HG03439 (cell line): ENCODE results near the gene SIRT7.

Experiments used
- ATAC-seq: cut with Tn5 transposase; IDR thresholded peaks from one replicate; pipeline ENCODE4 v1.9.1; 2021; ENCODE audit warnings: mild to moderate bottlenecking, moderate library complexity; ENCODE audit not compliant: unreplicated experiment

SIRT7 gene

DNA sequence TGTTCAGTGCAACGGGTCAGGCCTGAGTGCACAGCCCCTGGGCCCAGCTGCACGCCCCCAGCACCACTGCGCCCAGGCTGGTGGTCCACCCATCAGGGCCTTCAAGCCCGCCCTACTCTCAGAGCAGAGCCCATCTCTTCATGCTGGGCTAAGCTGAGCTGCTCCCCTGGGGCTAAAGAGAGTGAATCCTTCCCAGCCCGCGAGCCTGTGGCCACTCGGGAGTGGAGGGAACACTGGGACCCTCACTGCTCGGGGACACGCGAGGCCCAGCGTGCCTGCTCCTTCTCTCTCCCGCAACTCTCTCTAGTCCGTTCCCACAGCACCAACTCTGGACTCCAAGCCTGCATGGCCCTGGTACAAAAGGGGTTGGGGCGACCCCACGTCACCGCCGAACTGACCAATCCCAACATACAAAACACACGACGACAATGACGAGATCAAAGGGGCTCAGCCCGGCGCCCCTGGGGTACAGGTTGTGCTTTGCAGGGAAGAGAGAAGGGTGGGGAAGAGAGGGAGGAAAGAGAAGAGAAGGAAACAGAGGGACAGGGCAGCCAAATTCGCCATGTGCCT is 4.1 kb upstream of the SIRT7 start:
- no peak for ATAC-seq

DNA sequence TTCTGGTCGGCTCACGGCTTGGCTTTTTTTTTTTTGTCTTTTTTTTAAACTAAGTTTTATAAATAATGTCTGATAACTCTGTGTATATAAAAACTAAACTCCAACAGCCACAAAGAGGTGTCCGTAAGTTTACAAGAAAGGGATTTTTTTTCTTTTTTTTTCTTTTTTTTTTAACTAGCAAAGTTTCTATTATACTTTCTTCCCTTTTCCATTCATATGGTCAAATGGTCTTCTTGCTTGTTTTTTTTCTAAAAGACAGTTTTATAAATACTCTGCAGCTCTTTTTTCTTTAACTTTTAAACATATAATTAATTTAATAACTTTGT is 3.5 kb upstream of the SIRT7 start:
- no peak for ATAC-seq

DNA sequence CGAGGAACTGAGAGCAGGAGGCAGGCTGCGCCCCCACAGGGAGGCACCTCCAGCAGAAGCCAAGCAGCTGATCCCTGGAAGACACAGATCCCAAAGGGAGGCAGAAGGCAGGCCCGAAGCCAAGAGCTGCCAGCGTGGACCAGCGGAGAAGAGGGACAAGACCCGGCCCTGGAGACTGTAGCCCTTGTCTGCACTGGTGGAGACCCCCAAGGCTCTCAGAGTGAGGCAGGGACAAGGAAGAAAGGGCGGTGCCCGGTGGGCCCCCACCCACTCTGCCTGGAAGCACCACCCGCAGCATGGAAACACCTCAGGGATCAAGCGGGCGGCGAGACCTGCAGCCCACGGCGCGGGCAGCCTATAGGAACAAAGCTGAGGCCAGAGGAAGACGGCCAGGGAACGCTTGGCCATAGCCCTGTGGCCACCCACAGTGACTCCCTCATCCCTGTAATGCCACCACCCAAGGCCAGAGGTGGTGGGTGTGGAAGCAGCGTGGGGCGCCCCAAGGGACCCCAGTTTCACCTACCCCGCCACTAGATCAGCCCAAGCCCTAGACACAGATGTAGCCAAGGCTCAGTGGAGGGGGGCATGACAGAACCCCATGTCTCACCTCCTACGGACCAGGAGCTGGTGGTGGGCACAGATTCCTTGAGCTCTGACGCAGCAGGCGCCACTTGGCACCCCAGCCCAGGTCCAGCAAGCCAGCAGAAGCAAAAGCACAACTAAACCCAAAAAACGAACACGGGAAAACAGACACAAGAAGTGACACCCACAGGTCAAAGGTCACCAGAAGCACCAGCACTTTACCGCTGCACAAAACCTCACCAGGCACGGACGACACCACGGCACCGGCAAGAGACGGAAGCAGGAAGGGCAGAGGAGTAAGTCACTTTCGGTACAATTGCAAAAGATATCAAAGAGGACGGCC is 2.9 kb upstream of the SIRT7 start:
- no peak for ATAC-seq

DNA sequence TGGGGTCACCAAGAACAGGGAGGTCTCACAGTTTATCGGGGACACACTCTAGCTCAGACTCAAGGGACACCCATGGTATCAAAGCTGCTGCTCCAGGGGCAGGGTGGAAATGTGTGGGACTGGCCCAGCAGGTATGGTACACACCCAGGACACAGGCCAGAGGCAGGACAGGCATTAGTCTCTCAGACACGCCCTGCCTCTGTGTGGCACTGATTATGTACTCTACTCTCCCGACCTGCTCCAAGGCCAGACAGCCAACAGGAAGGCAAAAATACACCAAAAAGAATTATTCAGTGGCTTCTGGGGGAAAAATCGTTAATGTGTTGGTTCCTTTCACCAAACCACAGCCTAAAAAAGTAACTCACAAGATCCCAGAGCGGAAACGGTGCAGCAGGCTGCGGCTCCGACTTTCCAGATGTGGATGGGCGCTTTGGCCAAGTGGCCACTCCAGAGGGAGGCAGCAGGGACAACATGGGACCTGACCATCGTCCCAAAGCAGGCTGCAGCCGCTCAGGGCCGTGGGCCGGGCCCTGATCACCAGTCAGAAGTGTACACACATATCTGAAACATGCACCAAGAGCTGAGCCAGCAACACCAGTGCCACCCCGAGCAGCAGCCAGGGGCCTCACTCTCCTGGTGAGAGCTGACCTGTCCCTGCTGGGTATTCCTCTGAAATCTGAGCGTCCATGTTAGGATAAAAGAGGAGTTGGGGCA is 1.0 kb upstream of the SIRT7 start:
- ATAC-seq = no peak

DNA sequence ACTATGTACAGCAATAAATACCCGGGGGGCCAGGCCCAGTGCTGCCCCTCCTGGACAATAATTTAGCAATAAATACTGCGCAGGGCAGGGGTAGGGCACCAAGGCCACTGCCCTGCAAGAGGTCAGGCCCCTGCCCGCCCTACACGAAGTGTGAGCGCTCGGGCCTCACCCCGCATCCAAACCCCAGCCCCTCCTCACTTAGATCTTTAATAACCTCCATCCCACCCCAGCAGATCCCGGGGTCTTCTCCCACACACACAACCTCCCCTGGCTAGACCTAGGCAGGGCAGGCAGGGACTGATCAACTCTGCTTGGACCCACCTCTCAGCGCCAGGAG is 325 bp upstream of the SIRT7 start:
- peak; percentile 9 for ATAC-seq

DNA sequence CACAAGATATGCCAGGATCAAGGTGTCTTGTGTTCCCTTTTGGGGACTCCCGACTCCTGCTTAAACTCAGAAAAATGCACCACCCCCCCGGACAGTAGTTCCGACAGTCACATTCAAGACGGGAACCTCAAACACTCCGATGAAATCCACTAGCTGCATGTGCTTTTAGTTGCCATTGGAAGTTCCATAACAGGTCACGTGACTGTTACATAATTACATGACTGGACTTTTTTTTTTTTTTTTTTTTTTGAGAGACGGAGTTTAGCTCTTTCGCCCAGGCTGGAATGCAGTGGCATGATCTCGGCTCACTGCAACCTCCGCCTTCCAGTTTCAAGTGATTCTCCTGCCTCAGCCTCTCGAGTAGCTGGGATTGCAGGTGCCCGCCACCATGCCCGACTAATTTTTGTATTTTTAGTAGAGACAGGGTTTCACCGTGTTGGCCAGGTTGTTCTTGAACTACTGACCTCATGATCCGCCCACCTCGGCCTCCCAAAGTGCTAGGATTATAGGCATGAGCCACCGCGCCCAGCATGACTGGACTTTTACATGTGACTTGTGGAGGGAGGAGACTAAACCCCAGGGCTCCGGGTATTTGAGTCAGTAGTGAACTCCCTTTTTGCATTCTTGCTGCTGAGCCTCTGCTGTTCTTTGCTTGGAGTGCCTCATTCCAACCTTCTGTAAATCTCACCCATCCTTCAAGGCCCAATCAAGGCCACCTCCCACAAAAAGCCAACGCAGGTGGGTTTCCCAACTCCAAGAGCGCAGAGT is 1.6 kb downstream of the SIRT7 start:
- no peak for ATAC-seq

DNA sequence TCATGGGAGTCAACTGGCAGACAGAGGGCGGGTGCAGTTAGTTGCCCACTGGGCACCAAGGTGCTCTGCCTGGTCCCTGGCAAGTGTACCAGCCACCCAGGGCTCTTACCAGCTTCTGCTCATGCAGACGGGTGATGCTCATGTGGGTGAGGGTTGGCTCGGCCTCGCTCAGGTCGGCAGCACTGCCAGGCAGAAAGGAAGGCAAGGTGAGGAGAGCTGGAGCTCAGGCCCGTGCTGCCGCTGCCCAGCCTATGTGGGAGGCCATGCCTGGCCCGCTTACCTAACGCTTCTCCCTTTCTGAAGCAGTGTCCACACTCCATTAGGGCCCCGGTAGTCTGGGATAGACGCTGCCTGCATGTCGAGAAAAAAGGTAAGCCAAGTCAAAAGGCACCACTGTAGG is 2.6 kb downstream of the SIRT7 start:
- ATAC-seq = no peak

DNA sequence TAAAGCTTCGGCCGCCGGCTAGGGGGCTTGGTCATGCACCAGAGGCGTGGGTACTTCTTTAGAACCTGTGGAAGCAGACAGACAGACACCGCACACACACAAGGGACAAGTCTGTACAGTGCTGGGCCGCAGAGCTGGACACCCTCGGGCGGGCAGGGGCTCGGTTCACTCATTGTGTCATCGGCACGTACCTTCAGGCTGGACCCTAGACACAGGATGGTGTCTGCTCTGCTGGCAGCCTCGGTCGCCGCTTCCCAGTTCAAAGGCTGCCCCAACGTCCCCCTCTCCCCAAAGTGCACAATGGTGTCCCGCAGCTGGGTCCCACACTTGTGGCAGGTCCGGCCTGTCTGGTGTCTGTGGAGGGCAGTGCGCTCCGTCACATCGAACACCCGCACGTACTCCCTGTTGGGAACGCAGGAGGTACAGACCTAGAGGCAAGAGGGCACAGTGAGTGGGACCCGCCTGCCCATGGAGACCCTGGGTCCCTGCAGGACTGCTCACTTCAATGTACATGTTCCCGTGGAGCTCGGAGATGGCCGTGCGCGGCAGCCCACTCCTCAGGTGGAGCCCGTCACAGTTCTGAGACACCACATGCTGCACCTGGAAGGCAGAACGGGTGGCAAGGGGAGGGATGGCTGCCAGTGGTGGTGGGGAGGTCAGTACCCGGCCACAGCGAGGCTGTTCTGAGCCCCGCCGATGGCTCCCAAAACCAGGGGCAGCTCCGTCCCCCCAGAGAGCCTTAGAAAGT is 3.7 kb downstream of the SIRT7 start:
- ATAC-seq = no peak

DNA sequence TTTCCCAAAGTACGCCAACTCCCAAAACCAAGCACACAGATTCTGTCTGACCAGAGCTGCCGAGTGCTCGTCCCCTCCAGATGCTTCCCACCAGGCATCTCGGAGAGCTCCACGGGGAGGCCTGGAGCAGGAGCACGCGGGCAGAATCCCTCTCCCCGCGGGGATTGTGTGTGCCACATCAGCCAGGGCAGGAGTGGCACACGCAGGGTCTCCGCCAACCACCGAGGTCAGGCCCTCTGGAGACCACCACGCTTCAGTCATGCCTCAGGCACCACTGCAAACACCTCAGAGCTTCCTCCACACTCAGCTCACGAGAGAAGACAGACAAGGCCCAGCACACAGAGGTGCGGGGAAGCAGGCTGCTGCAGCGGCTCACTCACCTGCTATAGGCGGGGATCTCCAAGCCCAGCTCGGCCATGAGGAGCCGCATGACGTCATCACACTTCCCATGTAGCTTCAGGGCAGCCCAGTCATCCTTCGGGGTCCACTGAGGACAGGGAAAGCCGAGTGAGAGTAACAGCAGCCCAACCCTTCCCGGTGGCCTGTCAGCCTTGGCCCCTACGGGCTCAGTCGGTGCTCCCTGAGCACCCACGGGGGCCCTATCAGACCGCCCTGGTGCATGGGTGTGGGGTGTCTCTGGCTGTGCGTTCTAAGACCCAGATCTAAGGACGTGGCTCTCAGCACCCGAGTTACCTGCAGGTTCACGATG is 4.4 kb downstream of the SIRT7 start:
- ATAC-seq = no peak

DNA sequence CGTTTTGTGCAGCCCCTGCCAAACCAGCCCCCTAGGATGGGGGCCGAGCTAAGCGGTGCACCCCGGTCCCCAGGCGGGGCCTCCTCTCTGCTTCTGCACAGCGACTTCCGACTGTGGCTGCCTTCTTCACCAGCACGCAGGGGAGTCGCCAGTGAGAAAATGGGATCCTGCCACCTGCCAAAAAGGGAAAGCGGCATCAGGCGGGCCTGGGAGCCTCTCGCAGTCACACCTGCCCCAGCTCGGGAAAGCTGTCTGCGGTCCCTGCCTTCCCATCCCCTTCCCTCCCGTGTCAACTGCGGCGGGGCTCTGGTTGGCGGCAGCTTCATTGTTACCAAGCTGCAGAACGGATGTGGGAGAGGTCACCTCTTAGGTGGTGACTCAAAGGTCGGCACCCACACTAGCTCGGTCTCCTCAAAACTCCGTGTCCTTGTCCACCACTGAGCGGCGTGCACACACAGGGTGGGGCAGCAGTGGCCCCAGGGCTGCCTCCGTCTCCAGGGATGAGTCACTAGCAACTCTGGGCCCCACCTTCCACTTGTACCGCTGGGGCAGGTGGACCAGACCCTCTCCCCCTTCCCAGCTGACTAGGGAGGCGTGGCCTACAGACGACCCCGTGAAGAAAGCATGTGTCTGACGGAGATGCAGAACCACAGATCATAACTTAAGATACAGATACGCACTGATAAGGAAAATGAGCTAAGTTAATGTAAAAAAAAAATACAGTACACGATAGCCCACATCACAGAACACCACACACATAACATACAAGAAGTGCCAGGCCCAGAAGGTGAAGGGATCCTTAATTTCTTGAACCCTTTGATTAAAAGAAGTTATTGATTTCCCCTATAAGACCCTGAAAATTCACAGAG is 5.3 kb downstream of the SIRT7 start:
- ATAC-seq = no peak

DNA sequence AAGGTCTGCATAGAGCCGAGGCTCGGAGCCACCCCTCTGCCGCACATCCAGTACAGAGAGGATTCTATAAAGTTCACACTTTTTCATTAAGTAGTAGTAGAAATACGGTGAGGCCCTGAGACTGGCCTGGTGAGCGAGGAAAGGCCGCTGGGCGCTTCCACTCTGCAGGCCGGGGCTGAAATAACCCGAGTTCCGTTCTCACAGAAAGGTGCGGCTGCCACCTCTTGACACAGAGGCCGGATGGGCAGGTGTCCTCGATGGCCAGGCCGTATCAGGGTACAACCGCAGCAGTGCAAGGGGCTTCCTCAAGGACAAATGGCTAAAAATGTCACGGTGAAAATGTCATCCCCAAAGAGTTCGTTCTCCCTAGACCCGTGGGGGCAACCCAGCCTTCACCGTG is 6.0 kb downstream of the SIRT7 start:
- no peak for ATAC-seq

DNA sequence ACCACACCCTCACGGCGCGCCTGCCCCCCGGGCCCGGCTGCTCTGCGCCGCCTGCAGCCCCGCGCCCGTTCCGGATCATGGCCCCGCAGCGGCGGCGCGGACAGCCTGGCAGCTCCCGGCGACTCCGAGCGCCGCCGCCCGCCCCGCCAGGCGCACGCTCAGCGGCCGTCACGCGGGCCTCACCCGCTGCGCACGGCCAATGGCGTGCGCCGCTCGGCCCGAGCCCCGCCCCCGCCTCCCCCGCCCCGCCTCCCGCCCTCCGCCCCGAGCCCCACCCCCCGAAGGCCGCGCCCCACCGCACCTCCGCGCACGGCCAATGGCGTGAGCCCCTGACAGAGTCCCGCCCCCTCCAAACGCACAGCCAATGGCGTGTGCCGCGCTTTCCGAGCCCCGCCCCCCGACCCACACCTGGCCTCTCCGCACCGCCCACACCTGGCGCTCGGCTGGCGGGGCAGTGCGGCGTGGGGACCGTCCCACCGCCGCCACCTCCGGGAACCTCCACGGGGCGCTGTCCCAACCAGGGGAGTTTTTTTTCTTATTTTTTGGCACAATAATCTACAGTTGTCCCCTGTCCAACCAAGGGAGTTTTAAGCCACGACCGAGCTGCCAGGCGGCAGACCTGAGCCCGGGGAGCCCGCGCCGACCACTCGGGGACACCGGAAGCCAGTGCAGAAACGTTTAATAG is 6.6 kb downstream of the SIRT7 start, which contains the start of gene PCYT2:
Gene PCYT2, minus strand, starts transcription at position 123 of the 685 bp plus-strand sequence. Its CDS starts 44 bp downstream, at position 79.
- ATAC-seq = peak; percentile 49

DNA sequence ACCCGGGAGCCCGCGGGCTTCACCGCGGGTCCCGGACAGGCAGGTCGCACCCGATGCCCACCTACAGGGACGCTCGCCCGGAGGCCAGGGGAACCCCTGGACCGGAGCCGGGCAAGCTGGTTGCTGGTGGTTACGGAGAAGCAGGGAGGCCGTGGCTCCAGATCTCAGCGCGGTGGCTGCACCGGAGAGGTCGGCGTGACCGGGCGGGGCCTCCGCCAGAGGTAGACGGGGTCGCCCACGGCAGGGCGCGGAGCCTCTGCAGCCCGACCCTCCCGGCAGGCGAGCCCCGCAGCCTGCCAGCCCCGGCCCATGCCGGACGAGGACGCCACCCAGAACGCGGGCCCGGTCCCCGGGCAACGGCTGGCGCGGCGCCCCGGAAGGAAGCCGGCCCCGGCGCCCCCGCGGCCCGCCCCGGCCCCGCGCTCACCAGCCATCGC is 7.1 kb downstream of the SIRT7 start:
- peak; percentile 32 for ATAC-seq

DNA sequence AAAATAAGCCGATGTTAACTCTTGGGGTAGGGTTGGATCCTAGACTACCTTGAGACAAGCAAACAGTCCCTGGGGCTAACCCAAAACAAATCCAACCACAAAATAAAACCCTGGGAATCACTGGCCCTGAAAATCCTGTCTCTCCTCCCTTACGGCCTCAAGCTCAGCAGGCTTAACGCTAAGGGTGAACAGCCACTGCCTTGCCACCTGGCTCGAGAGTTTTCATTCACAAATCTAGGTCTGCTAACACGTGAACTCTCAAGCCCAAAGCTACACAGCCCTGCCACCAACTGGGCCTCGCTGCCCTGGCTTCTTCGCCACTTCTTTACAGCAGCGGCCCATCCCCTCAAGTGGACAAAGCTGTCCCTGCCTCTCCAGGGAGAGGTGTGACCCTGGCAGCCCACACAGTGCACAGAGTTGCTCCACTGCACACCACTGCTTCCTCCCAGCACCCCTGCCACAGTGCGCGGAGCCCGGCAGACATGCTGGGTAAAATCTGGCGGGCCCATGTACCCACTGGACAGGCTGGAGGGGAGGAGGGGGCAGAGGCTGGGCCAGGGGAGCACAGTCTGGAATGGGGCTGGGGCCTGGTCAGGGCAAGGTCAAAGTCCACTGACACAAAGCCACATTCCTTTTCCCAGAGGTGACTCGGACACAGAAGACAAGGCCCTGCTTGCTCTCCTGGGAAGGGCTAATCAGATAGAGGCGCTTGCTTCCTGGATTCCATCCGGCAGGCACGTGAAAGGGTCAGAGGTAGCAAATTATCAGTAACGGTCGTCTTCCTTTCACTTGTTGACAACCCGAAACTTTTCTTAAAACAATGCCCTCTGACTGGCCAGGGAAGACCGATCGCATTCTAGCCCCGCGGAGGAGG is 7.8 kb downstream of the SIRT7 start:
- no peak for ATAC-seq

DNA sequence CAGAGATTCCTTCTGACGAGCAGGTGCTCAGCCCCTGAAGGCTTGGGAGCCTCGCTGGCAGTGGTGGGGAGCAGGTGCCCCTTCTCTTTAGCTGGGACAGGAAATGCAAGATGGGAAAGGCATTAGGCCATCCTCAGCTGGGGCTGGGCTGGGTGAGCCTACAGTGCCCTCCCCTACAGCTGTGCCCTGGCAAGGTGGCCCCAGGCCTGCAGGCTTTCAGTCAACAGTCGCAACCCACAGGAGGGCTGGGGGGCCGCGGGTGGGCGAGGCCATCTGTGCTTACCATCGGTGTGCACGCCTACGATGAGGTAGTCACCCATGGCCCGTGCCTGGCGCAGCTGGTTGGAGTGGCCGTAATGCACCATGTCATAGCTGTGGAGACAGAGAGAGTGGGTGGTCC is 8.7 kb downstream of the SIRT7 start:
- no peak for ATAC-seq

DNA sequence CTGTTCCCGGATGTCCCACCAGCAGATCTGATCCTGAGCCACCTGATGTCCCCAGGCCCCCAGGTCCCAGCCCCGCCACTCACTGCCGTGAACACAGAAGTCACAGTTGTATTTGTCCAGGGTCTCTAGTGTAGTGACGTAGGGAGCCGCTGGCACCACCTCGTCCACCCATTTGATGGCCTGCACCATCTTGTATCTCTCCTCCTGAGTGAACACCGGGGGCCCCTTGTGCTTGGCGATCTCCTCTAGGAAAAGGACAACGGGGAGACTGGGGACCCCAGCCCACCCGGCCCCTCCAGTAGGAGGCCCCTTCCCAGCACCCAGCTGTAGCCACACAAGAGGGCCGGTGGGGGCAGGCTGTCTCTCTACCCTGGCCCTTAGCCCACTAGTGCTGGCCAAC is 9.2 kb downstream of the SIRT7 start:
- no peak for ATAC-seq
